GM18507 (cell line): ENCODE data around the gene IQCF2.
A peak's percentile ranks its signal among the peaks of the same experiment; 100 is the strongest.
"Not testable (repeated sequence)": the region's sequence is repeated elsewhere in the genome, so short reads cannot be mapped to it uniquely, and the experiment has no call there.

ENCODE experiments used
- DNase-seq: peaks from one replicate; pipeline ENCODE4 v3.0.0; 2011; ENCODE audit warnings: low read depth; ENCODE audit not compliant: insufficient read length; ENCODE audit errors: extremely low spot score
- FAIRE-seq: peaks from 2 replicates; lab custom pipeline; 2011; peaks lifted over from hg19 to GRCh38; lab: Jason Lieb, UNC

The IQCF2 gene

GRCh38 chr3:51860703-51861665 is at the start of gene IQCF2:
Gene IQCF2, plus strand, starts transcription at chr3:51861615. Its CDS starts 52 bp downstream, at chr3:51861667.
- DNase-seq = no peak
- FAIRE-seq = peak; percentile 63

- no peak for DNase-seq
- FAIRE-seq = no peak
Measured at GRCh38 chr3:51813539-51813938, 47.9 kb upstream of the IQCF2 start.

- no peak for FAIRE-seq
- no peak for DNase-seq
Measured at GRCh38 chr3:51814034-51814433, 47.4 kb upstream of the IQCF2 start.

GRCh38 chr3:51815614-51816013 is 45.8 kb upstream of the IQCF2 start:
- DNase-seq = no peak
- FAIRE-seq = no peak

- DNase-seq (no peak), FAIRE-seq (no peak)
Measured at GRCh38 chr3:51816723-51817122, 44.7 kb upstream of the IQCF2 start.

- no peak for DNase-seq
- FAIRE-seq = no peak
Measured at GRCh38 chr3:51817375-51817774, 44.0 kb upstream of the IQCF2 start.

GRCh38 chr3:51819151-51819550 is 42.3 kb upstream of the IQCF2 start:
- no peak for DNase-seq

GRCh38 chr3:51819709-51820406 is 41.6 kb upstream of the IQCF2 start:
- no peak for DNase-seq

More at GRCh38 chr3:51819151-51819550, 42.3 kb upstream of the IQCF2 start:
- no peak for FAIRE-seq

GRCh38 chr3:51828297-51828696 is 33.1 kb upstream of the IQCF2 start:
- peak; percentile 18 for FAIRE-seq

More at GRCh38 chr3:51819709-51820406, 41.6 kb upstream of the IQCF2 start:
- no peak for FAIRE-seq

GRCh38 chr3:51830345-51830744 is 31.1 kb upstream of the IQCF2 start:
- FAIRE-seq = no peak
- DNase-seq = no peak

More at GRCh38 chr3:51828297-51828696, 33.1 kb upstream of the IQCF2 start:
- DNase-seq = no peak

- DNase-seq (no peak), FAIRE-seq (no peak)
Measured at GRCh38 chr3:51830836-51831385, 30.5 kb upstream of the IQCF2 start.

GRCh38 chr3:51836606-51837005 is 24.8 kb upstream of the IQCF2 start:
- no peak for DNase-seq
- FAIRE-seq = no peak

- DNase-seq (no peak), FAIRE-seq (no peak)
Measured at GRCh38 chr3:51845129-51845528, 16.3 kb upstream of the IQCF2 start.

- FAIRE-seq, DNase-seq: not testable (repeated sequence)
Measured at GRCh38 chr3:51855411-51855810, 6.0 kb upstream of the IQCF2 start.

GRCh38 chr3:51862886-51863285 is 1.5 kb downstream of the IQCF2 start:
- DNase-seq (no peak), FAIRE-seq (no peak)

GRCh38 chr3:51868896-51869295 is 7.5 kb downstream of the IQCF2 start:
- not testable (repeated sequence) for DNase-seq, FAIRE-seq

GRCh38 chr3:51869304-51869703 is 7.9 kb downstream of the IQCF2 start:
- FAIRE-seq (no peak), DNase-seq (no peak)

- FAIRE-seq = no peak
- DNase-seq = no peak
Measured at GRCh38 chr3:51873253-51873766, 11.9 kb downstream of the IQCF2 start.

GRCh38 chr3:51873876-51874275 is 12.5 kb downstream of the IQCF2 start:
- DNase-seq (no peak), FAIRE-seq (no peak)

- FAIRE-seq = no peak
- no peak for DNase-seq
Measured at GRCh38 chr3:51874411-51874810, 13.0 kb downstream of the IQCF2 start.
